OCI-LY1 (cell line): Measurements from ENCODE around the gene RGPD3.

ENCODE experiments used
- H2AFZ ChIP-seq: fragments of 200-600 bp; sonication (generic), shearing (Covaris generic); 2 replicates; pipeline ENCODE4 v1.6.0; 2014; ENCODE audit warnings: antibody characterized with exemption, mild to moderate bottlenecking, low read length
- H3F3A ChIP-seq: fragments of 200-600 bp; sonication (generic), shearing (Covaris generic); 2 replicates; pipeline ENCODE4 v1.6.0; 2014; ENCODE audit warnings: mild to moderate bottlenecking, antibody characterized with exemption, low read length, moderate library complexity; ENCODE audit not compliant: insufficient read depth
- H3K27ac ChIP-seq: fragments of 200-600 bp; sonication (generic); 2 replicates; pipeline ENCODE4 v1.5.1; 2014; ENCODE audit warnings: low read length, mixed run types, mild to moderate bottlenecking, low read depth; ENCODE audit not compliant: poor library complexity, severe bottlenecking
- H3K27me3 ChIP-seq: fragments of 200-600 bp; sonication (generic); 2 replicates; pipeline ENCODE4 v1.6.0; 2014; ENCODE audit warnings: antibody characterized with exemption, mild to moderate bottlenecking, low read length, moderate library complexity; ENCODE audit not compliant: insufficient read depth
- H3K36me3 ChIP-seq: fragments of 200-600 bp; sonication (generic); 2 replicates; pipeline ENCODE4 v1.6.1; 2014; ENCODE audit warnings: mild to moderate bottlenecking, antibody characterized with exemption, low read length, moderate library complexity, mixed read lengths; ENCODE audit not compliant: insufficient read depth
- H3K4me1 ChIP-seq: fragments of 200-600 bp; sonication (generic); 2 replicates; pipeline ENCODE4 v1.5.1; 2014; ENCODE audit warnings: mild to moderate bottlenecking, low read length, moderate library complexity; ENCODE audit not compliant: insufficient read depth, severe bottlenecking
- H3K4me2 ChIP-seq: fragments of 200-600 bp; sonication (generic), shearing (Covaris generic); 2 replicates; pipeline ENCODE4 v1.6.1; 2014; ENCODE audit warnings: low read length
- H3K4me3 ChIP-seq: fragments of 200-600 bp; sonication (generic); 2 replicates; pipeline ENCODE4 v1.5.1; 2014; ENCODE audit warnings: low read length, low read depth, mild to moderate bottlenecking, mixed read lengths; ENCODE audit not compliant: poor library complexity, severe bottlenecking
- H3K79me2 ChIP-seq: fragments of 200-600 bp; shearing (Covaris generic); 2 replicates; pipeline ENCODE4 v1.6.1; 2016; ENCODE audit warnings: mixed run types, low read length, mixed read lengths; ENCODE audit not compliant: insufficient read depth
- H3K9ac ChIP-seq: fragments of 200-600 bp; sonication (generic), shearing (Covaris generic); 2 replicates; pipeline ENCODE4 v1.6.1; 2014; ENCODE audit warnings: mild to moderate bottlenecking, low read length, mixed read lengths
- H3K9me2 ChIP-seq: fragments of 200-600 bp; sonication (generic), shearing (Covaris generic); 2 replicates; pipeline ENCODE4 v1.6.1; 2014; ENCODE audit warnings: low read depth, mild to moderate bottlenecking, low read length, mixed read lengths
- H3K9me3 ChIP-seq: fragments of 200-600 bp; shearing (Covaris generic); 2 replicates; pipeline ENCODE4 v1.6.1; 2014; ENCODE audit warnings: low read length, mixed read lengths
- H4K20me1 ChIP-seq: fragments of 200-600 bp; sonication (generic), shearing (Covaris generic); 2 replicates; pipeline ENCODE4 v1.6.0; 2016; ENCODE audit warnings: mild to moderate bottlenecking, low read length; ENCODE audit not compliant: insufficient read depth
- CTCF ChIP-seq: fragments of 200-600 bp; sonication (generic), shearing (Covaris generic); IDR thresholded peaks from 2 replicates; pipeline ENCODE4 v1.5.1; 2017; ENCODE audit warnings: mild to moderate bottlenecking, antibody characterized with exemption, low read length, moderate library complexity, mixed read lengths
- EZH2 ChIP-seq: fragments of 200-600 bp; sonication (generic), shearing (Covaris generic); IDR thresholded peaks from 2 replicates; pipeline ENCODE4 v1.8.0; 2017; ENCODE audit warnings: borderline replicate concordance, mixed run types, mild to moderate bottlenecking, antibody characterized with exemption, low read length, moderate library complexity, mixed read lengths

Gene RGPD3

GRCh38 chr2:106344302-106344701 lies 123.9 kb downstream of the RGPD3 start:
- Histone ChIP-seq H3K4me1 (no peaks in the 10 kb centered on the region), H3K4me2 (no peak overlapping the region), H2AFZ (no peak overlapping the region), H4K20me1 (no peaks in the 10 kb centered on the region), H3K36me3 (no peaks in the 10 kb centered on the region), H3F3A (no peaks in the 10 kb centered on the region), H3K4me3 (no peak overlapping the region), H3K9me2 (no peaks in the 10 kb centered on the region), H3K27me3 (no peaks in the 10 kb centered on the region; the same call in 1 of the 2 replicates), H3K79me2 (no peaks in the 10 kb centered on the region), H3K9me3 (no peaks in the 10 kb centered on the region), H3K27ac (no peak overlapping the region), H3K9ac (no peak overlapping the region)
- TF ChIP-seq EZH2 = no peak
- TF ChIP-seq CTCF = no peak

DNA sequence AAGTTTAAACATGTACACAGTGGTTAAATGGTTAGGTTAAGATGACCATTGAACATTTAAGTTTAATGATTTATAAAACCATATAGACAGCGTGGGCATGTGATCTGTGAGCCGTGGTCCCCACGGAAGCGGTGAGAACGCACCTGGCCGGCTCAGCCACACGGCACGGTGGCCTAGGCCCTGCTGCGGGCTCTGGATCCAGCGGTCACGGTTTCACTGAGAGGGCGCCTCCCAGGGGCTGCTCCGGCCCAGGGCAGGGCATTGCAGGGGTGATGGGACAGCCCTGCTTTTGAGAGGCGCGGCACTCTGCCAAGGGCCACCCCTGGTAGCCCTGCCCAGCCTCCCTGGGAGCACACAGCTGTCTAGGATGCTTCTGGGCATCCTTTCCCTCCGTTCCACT lies 124.9 kb downstream of the RGPD3 start:
- TF ChIP-seq CTCF (no peak), EZH2 (no peak)
- Histone ChIP-seq H4K20me1 (no peaks in the 10 kb centered on the region), H3K4me3 (no peak overlapping the region), H3K4me2 (no peak overlapping the region), H2AFZ (no peak overlapping the region), H3K27me3 (no peaks in the 10 kb centered on the region; the same call in 1 of the 2 replicates), H3K4me1 (no peaks in the 10 kb centered on the region), H3F3A (no peaks in the 10 kb centered on the region), H3K9me2 (no peaks in the 10 kb centered on the region), H3K27ac (no peak overlapping the region), H3K9me3 (no peaks in the 10 kb centered on the region), H3K36me3 (no peaks in the 10 kb centered on the region), H3K9ac (no peak overlapping the region), H3K79me2 (no peaks in the 10 kb centered on the region)

- no peak overlapping the region for H3K4me2 ChIP-seq
- no peaks in the 10 kb centered on the region for H3F3A ChIP-seq
- no peak overlapping the region for H3K9ac ChIP-seq
- no peaks in the 10 kb centered on the region for H3K4me1 ChIP-seq
- H3K36me3 ChIP-seq = no peaks in the 10 kb centered on the region
- no peak overlapping the region for H3K4me3 ChIP-seq
- H3K79me2 ChIP-seq = no peaks in the 10 kb centered on the region
- H2AFZ ChIP-seq = no peak overlapping the region
- H3K27ac ChIP-seq = no peak overlapping the region
- H3K9me3 ChIP-seq = no peaks in the 10 kb centered on the region
- H3K9me2 ChIP-seq = no peaks in the 10 kb centered on the region
- no peak for TF ChIP-seq EZH2
- TF ChIP-seq CTCF = no peak
- no peaks in the 10 kb centered on the region; the same call in 1 of the 2 replicates for H3K27me3 ChIP-seq
- no peaks in the 10 kb centered on the region for H4K20me1 ChIP-seq
Observed at GRCh38 chr2:106342831-106343251, 125.4 kb downstream of the RGPD3 start.
